Natural killer cell (primary cell): ENCODE data around the gene GTPBP2. TPM values are rescaled to one million over a fixed set of nuclear protein-coding genes. Genes with fewer than 3 reads are reported as not detected.

ENCODE experiments used
- ATAC-seq, 3 donors: fragments of 150-1000 bp in 2 of 3; fragments of 200-7000 bp in 1 of 3; cut with Tn5 transposase; 1 replicate in 1 of 3; 2 replicates in 2 of 3; pipeline ENCODE4 v1.10.0; 2021; ENCODE audit warnings: mild to moderate bottlenecking in 2 of 3, moderate library complexity in 2 of 3
- DNase-seq, 2 donors: peaks; one replicate each; pipeline versions ENCODE4 v3.0.0 to v3.0.0-alpha.2; 2013 to 2021; ENCODE audit warnings: mixed read lengths in 1 of 2
- H3K27ac ChIP-seq: one replicate; pipeline ENCODE4 v1.5.1; 2013; ENCODE audit warnings: mild to moderate bottlenecking, low read length
- H3K27me3 ChIP-seq: one replicate; pipeline ENCODE4 v1.6.1; 2013; ENCODE audit warnings: low read length; ENCODE audit not compliant: control insufficient read depth, insufficient read depth
- H3K36me3 ChIP-seq: one replicate; pipeline ENCODE4 v1.6.1; 2013; ENCODE audit warnings: low read length; ENCODE audit not compliant: control insufficient read depth, insufficient read depth
- H3K4me1 ChIP-seq: one replicate; pipeline ENCODE4 v1.6.1; 2013; ENCODE audit warnings: low read length; ENCODE audit not compliant: control insufficient read depth, insufficient read depth
- H3K4me3 ChIP-seq: one replicate; pipeline ENCODE4 v1.5.1; 2013; ENCODE audit warnings: low read length
- H3K9me3 ChIP-seq: one replicate; pipeline ENCODE4 v1.6.1; 2013; ENCODE audit warnings: low read length; ENCODE audit not compliant: control insufficient read depth, insufficient read depth
- H3K27ac Mint-ChIP-seq, 2 donors: one replicate each; pipeline ENCODE4 v1.8.0; 2022; ENCODE audit warnings: mild to moderate bottlenecking in 2 of 2, mixed read lengths in 2 of 2, moderate library complexity in 1 of 2
- H3K27me3 Mint-ChIP-seq, 2 donors: one replicate each; pipeline ENCODE4 v1.8.0; 2022; ENCODE audit warnings: low read depth in 2 of 2, mixed read lengths in 2 of 2
- H3K36me3 Mint-ChIP-seq: one replicate; pipeline ENCODE4 v1.8.0; 2022; ENCODE audit warnings: mixed read lengths
- H3K4me1 Mint-ChIP-seq, 2 donors: one replicate each; pipeline ENCODE4 v1.8.0; 2022; ENCODE audit warnings: mixed read lengths in 2 of 2
- H3K4me3 Mint-ChIP-seq: one replicate; pipeline ENCODE4 v1.8.0; 2022; ENCODE audit warnings: mild to moderate bottlenecking, moderate library complexity, mixed read lengths
- H3K9me3 Mint-ChIP-seq, 2 donors: one replicate each; pipeline ENCODE4 v1.8.0; 2022; ENCODE audit warnings: mixed read lengths in 2 of 2
- CTCF ChIP-seq: fragments of 200-600 bp; IDR thresholded peaks from one replicate; pipeline ENCODE4 v1.8.0; 2022; ENCODE audit warnings: antibody characterized with exemption
- WGBS: methylation state at CpG from one replicate; pipeline ENCODE4 v1.1.7; 2013; ENCODE audit warnings: missing lambda C conversion rate; ENCODE audit not compliant: insufficient coverage; 5-methylcytosine and 5-hydroxymethylcytosine counted together
- intact Hi-C: fragments of 100-400 bp; cut with micrococcal nuclease; formaldehyde crosslinking; loops from one replicate; pipeline ENCODE4 v1.14.2; 2022
- total RNA-seq, 4 donors: library from RNA; stranded (reverse); fragments of 120-200 nt in 1 of 4; gene quantifications; one replicate each; pipeline versions ENCODE4 v1.2.3 to v1.2.4, GENCODE V29; 2013 to 2022

GTPBP2 gene
- total RNA-seq, 3 donors from 2014 or later (not counting 1 experiment from before 2014, with no cell fraction given): 56.5 to 71.7 (median 69.3) TPM

GRCh38 chr6:43621836-43622180, 7.3 kb downstream of the GTPBP2 start:
- Mint-ChIP-seq H3K4me1 (peaks cover 6 to 13% of the 10 kb centered on the region in 2 donors), H3K27ac (no peak overlapping the region), H3K9me3 (no peaks in the 10 kb centered on the region), H3K36me3 (peaks cover 7% of the 10 kb centered on the region), H3K4me3 (no peak overlapping the region), H3K27me3 (no peaks in the 10 kb centered on the region)
- no peak for TF ChIP-seq CTCF
- no peaks in the 10 kb centered on the region for H3K9me3 ChIP-seq
- no peak for DNase-seq
- H3K4me1 ChIP-seq: peaks cover 7% of the 10 kb centered on the region
- 98% methylated on average over 10 of the region's 10 CpGs for WGBS
- H3K27ac ChIP-seq: no peak overlapping the region
- intact Hi-C loops: no loop called here
- ATAC-seq: no peak
- no peaks in the 10 kb centered on the region for H3K27me3 ChIP-seq
- H3K36me3 ChIP-seq: peaks cover 58% of the 10 kb centered on the region
- no peak overlapping the region for H3K4me3 ChIP-seq

GRCh38 chr6:43621078-43621835, 7.8 kb downstream of the GTPBP2 start:
- ATAC-seq: no peak
- peaks cover 58% of the 10 kb centered on the region for H3K36me3 ChIP-seq
- intact Hi-C loops: no loop called here
- H3K4me1 ChIP-seq: peaks cover 4% of the 10 kb centered on the region
- Mint-ChIP-seq H3K4me1 (peaks cover under 1 to 7% of the 10 kb centered on the region in 2 donors), H3K9me3 (no peaks in the 10 kb centered on the region), H3K36me3 (peaks cover 7% of the 10 kb centered on the region), H3K4me3 (no peak overlapping the region), H3K27me3 (no peaks in the 10 kb centered on the region), H3K27ac (peak overlapping the region in 1 of 2 donors; percentile 38)
- 97% methylated on average over 12 of the region's 12 CpGs for WGBS
- DNase-seq: no peak
- H3K9me3 ChIP-seq: no peaks in the 10 kb centered on the region
- no peak overlapping the region for H3K27ac ChIP-seq
- H3K4me3 ChIP-seq: no peak overlapping the region
- no peaks in the 10 kb centered on the region for H3K27me3 ChIP-seq
- TF ChIP-seq CTCF: no peak

GRCh38 chr6:43616725-43617472, 12.2 kb downstream of the GTPBP2 start:
- 95% methylated on average over 8 of the region's 9 CpGs for WGBS
- no peaks in the 10 kb centered on the region for H3K27me3 Mint-ChIP-seq
- no peaks in the 10 kb centered on the region for H3K4me1 ChIP-seq
- H3K27ac ChIP-seq: no peak overlapping the region
- H3K36me3 Mint-ChIP-seq: peaks cover 1% of the 10 kb centered on the region
- H3K9me3 ChIP-seq: no peaks in the 10 kb centered on the region
- no peak overlapping the region for H3K27ac Mint-ChIP-seq
- peaks cover 43% of the 10 kb centered on the region for H3K36me3 ChIP-seq
- DNase-seq (no peak), ATAC-seq (no peak)
- no peaks in the 10 kb centered on the region for H3K27me3 ChIP-seq
- intact Hi-C loops: no loop called here
- no peak for TF ChIP-seq CTCF
- H3K4me3 ChIP-seq: no peak overlapping the region
- no peaks in the 10 kb centered on the region for H3K9me3 Mint-ChIP-seq
- H3K4me1 Mint-ChIP-seq: peaks cover 0 to 5% of the 10 kb centered on the region in 2 donors
- H3K4me3 Mint-ChIP-seq: no peak overlapping the region
